ENCODE results near the gene SFT2D1. TPM values are rescaled to one million over a fixed set of nuclear protein-coding genes. Genes with fewer than 3 reads are reported as not detected.
A peak's percentile ranks its signal among the peaks of the same experiment; 100 is the strongest.

The SFT2D1 gene
- total and polyA plus RNA-seq, 9 of the 15 experiments (the other 6 are each of a cell fraction or from before 2014, with no cell fraction given) = 54.4 to 140 (median 74.6) TPM

DNA sequence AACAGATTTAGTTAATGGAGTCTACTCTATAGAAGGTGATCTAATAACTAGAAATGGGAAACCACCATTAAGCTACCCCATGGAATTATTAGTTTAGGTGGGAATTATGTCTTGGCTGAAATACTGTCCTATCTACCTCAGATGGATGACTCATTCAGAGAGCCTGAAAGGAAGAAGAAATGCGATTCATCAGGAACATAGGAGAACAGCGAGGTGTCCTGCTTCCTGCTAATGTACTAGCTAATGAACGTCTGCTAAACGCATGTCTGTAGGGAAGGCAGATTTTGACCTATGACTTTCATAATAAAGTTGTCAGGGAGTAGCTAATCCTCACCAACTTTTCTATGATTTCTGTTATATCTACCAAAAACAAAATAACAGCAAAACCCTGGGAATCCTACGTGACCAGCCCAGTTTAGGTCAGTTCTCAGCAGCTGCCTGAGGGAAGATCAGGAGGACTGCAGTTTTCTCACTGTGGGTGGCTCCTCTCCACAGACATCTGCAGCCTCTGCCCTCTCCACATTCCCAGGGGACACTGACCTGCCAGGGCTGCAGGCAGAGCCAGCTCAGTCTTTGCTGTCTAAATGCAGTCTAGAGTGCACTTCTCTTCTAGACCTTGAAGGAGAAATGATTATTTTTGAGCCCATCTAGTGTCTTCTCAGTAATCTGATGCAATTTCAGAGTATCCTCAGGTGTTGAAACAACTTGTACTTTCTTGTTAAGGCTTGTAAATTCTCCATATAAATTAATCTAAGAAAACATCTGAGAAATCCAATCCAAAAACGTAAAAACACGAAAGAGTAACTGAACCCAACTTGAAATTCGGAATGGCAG, 18.1 kb upstream of the SFT2D1 start:
- in situ Hi-C loops (cut with MboI) (no loop called here), intact Hi-C loops (cut with micrococcal nuclease) (no loop called here)
- H3K36me3 ChIP-seq (ENCODE audit: control insufficient read depth, insufficient read depth, low read length) = peaks cover 19% of the 10 kb centered on the region; the same call in 2 of the 3 replicates
- H3K9ac ChIP-seq (ENCODE audit: insufficient read depth in 1 of 2, low read depth in 2 of 2, low read length in 2 of 2) = no peak overlapping the region
- H3K4me1 ChIP-seq (replicated peaks in 1 of 2; ENCODE audit: control insufficient read depth in 2 of 2, insufficient read depth in 2 of 2, low read length in 2 of 2) = no peaks in the 10 kb centered on the region; a peak in 1 of 5 replicates
- H3K27me3 ChIP-seq (ENCODE audit: control insufficient read depth in 2 of 2, insufficient read depth in 2 of 2, low read length in 2 of 2) = peaks cover 0 to 8% of the 10 kb centered on the region in 2 experiments; a peak in 2 of 5 replicates
- H3K79me2 ChIP-seq (ENCODE audit: control insufficient read depth, insufficient read depth, low read length) = no peaks in the 10 kb centered on the region
- no peak overlapping the region; the same call in 1 of the 2 replicates for H2AFZ ChIP-seq (ENCODE audit: low read depth, low read length)
- H4K20me1 ChIP-seq (replicated peaks; ENCODE audit: control insufficient read depth, insufficient read depth, low read length) = no peaks in the 10 kb centered on the region
- ATAC-seq (peak; percentile 70), DNase-seq (ENCODE audit: extremely low read depth in 1 of 4, low spot score in 3 of 4) (no peak), FAIRE-seq (no peak)
- no peak overlapping the region for H3K27ac ChIP-seq (ENCODE audit: extremely low read depth, low read depth, low read length)
- H3K9me1 ChIP-seq (ENCODE audit: control insufficient read depth, insufficient read depth, low read length) = no peaks in the 10 kb centered on the region
- 11% methylated on average over 8 of the region's 8 CpGs for WGBS (ENCODE audit: insufficient coverage, low coverage, missing lambda C conversion rate)
- CTCF ChIA-PET (ENCODE audit: low intra/inter-chr PET ratio) = no interaction called here
- H3K4me3 ChIP-seq = no peak overlapping the region
- POLR2A ChIA-PET = interaction anchor here (0.7 to 1.0 kb wide), 3 partner anchors 13 to 17 kb away, joined by 3 to 4 read pairs (median 3); no protein-coding TSS in a partner anchor
- BruUV-seq (replicated peaks) = no TSS peak
- H3K9me3 ChIP-seq (replicated peaks; ENCODE audit: control insufficient read depth, insufficient read depth, low read depth, low read length) = no peaks in the 10 kb centered on the region
- no peak overlapping the region for H3K4me2 ChIP-seq (ENCODE audit: insufficient read depth, low read length)
- TF ChIP-seq RAD21 (CRISPR knock-in tag; conservative IDR thresholded peaks at IDR 0.05 in 1 of 2, IDR thresholded peaks at IDR 0.05 in 1 of 2) = no peak
- TF ChIP-seq ZEB2 (IDR thresholded peaks at IDR 0.05) = no peak
- no peak for TF ChIP-seq SOX6 (IDR thresholded peaks at IDR 0.05)
- TF ChIP-seq ZNF444 (CRISPR knock-in tag; IDR thresholded peaks at IDR 0.05) = no peak
- TF ChIP-seq, protein P1, sequence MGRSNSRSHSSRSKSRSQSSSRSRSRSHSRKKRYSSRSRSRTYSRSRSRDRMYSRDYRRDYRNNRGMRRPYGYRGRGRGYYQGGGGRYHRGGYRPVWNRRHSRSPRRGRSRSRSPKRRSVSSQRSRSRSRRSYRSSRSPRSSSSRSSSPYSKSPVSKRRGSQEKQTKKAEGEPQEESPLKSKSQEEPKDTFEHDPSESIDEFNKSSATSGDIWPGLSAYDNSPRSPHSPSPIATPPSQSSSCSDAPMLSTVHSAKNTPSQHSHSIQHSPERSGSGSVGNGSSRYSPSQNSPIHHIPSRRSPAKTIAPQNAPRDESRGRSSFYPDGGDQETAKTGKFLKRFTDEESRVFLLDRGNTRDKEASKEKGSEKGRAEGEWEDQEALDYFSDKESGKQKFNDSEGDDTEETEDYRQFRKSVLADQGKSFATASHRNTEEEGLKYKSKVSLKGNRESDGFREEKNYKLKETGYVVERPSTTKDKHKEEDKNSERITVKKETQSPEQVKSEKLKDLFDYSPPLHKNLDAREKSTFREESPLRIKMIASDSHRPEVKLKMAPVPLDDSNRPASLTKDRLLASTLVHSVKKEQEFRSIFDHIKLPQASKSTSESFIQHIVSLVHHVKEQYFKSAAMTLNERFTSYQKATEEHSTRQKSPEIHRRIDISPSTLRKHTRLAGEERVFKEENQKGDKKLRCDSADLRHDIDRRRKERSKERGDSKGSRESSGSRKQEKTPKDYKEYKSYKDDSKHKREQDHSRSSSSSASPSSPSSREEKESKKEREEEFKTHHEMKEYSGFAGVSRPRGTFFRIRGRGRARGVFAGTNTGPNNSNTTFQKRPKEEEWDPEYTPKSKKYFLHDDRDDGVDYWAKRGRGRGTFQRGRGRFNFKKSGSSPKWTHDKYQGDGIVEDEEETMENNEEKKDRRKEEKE (IDR thresholded peaks at IDR 0.05; ENCODE audit: borderline replicate concordance in 1 of 2, control insufficient read depth in 1 of 2, low read depth in 2 of 2, low read length in 1 of 2) = no peak
- no peak for TF ChIP-seq ZNF586 (CRISPR knock-in tag; conservative IDR thresholded peaks at IDR 0.05)
- no peak for TF ChIP-seq LEF1 (IDR thresholded peaks at IDR 0.05)
- TF ChIP-seq, protein P2, sequence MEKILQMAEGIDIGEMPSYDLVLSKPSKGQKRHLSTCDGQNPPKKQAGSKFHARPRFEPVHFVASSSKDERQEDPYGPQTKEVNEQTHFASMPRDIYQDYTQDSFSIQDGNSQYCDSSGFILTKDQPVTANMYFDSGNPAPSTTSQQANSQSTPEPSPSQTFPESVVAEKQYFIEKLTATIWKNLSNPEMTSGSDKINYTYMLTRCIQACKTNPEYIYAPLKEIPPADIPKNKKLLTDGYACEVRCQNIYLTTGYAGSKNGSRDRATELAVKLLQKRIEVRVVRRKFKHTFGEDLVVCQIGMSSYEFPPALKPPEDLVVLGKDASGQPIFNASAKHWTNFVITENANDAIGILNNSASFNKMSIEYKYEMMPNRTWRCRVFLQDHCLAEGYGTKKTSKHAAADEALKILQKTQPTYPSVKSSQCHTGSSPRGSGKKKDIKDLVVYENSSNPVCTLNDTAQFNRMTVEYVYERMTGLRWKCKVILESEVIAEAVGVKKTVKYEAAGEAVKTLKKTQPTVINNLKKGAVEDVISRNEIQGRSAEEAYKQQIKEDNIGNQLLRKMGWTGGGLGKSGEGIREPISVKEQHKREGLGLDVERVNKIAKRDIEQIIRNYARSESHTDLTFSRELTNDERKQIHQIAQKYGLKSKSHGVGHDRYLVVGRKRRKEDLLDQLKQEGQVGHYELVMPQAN (IDR thresholded peaks at IDR 0.05; ENCODE audit: borderline replicate concordance) = no peak
- TF ChIP-seq SMARCA4 (IDR thresholded peaks at IDR 0.05) = 0 out of 2 replicates have a peak, but pooled peaks have one; percentile 24
- TF ChIP-seq HOXB6 (CRISPR knock-in tag; IDR thresholded peaks at IDR 0.05; ENCODE audit: borderline replicate concordance) = no peak
- TF ChIP-seq, protein P3, sequence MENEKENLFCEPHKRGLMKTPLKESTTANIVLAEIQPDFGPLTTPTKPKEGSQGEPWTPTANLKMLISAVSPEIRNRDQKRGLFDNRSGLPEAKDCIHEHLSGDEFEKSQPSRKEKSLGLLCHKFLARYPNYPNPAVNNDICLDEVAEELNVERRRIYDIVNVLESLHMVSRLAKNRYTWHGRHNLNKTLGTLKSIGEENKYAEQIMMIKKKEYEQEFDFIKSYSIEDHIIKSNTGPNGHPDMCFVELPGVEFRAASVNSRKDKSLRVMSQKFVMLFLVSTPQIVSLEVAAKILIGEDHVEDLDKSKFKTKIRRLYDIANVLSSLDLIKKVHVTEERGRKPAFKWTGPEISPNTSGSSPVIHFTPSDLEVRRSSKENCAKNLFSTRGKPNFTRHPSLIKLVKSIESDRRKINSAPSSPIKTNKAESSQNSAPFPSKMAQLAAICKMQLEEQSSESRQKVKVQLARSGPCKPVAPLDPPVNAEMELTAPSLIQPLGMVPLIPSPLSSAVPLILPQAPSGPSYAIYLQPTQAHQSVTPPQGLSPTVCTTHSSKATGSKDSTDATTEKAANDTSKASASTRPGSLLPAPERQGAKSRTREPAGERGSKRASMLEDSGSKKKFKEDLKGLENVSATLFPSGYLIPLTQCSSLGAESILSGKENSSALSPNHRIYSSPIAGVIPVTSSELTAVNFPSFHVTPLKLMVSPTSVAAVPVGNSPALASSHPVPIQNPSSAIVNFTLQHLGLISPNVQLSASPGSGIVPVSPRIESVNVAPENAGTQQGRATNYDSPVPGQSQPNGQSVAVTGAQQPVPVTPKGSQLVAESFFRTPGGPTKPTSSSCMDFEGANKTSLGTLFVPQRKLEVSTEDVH (IDR thresholded peaks at IDR 0.05; ENCODE audit: low read depth, partially characterized antibody) = no peak
- TF ChIP-seq GATA2 (CRISPR knock-in tag; IDR thresholded peaks at IDR 0.05) = no peak
- TF ChIP-seq PURB (CRISPR knock-in tag; IDR thresholded peaks at IDR 0.05; ENCODE audit: low read depth) = no peak
